K562 (cell line): ENCODE results near the gene TUT1. TPM values are rescaled to one million over a fixed set of nuclear protein-coding genes. Genes with fewer than 3 reads are reported as not detected.

ENCODE experiments used
- ARID4B ChIP-seq: sonication (generic); formaldehyde crosslinking; IDR thresholded peaks from 2 replicates; pipeline ENCODE4 v1.8.0; 2022; ENCODE audit warnings: mild to moderate bottlenecking, missing genetic modification reagents
- C11orf30 ChIP-seq: fragments of 450-650 bp; IDR thresholded peaks from 2 replicates; pipeline ENCODE4 v1.6.1; 2016; ENCODE audit warnings: low read depth, mild to moderate bottlenecking
- EHMT2 ChIP-seq: fragments of 450-650 bp; IDR thresholded peaks from 2 replicates; pipeline ENCODE4 v1.6.1; 2018; ENCODE audit warnings: antibody characterized with exemption
- ETV5 ChIP-seq: sonication (generic); formaldehyde crosslinking; IDR thresholded peaks from 2 replicates; pipeline ENCODE4 v1.4.0; 2020; ENCODE audit warnings: low read depth, mild to moderate bottlenecking, missing genetic modification reagents
- HLTF ChIP-seq: fragments of 450-650 bp; IDR thresholded peaks from 2 replicates; pipeline ENCODE4 v1.6.1; 2016
- NFATC3 ChIP-seq: fragments of 450-650 bp; IDR thresholded peaks from 2 replicates; pipeline ENCODE4 v1.6.1; 2017; ENCODE audit warnings: mild to moderate bottlenecking
- POLR2H ChIP-seq: IDR thresholded peaks from 2 replicates; pipeline ENCODE4 v1.6.1; 2016; ENCODE audit warnings: missing genetic modification characterization, low read depth, mild to moderate bottlenecking, control low read depth, missing compliant biosample characterization, moderate library complexity
- RBFOX2 ChIP-seq: fragments of 200-400 bp; formaldehyde crosslinking; IDR thresholded peaks from 2 replicates; pipeline ENCODE4 v1.6.1; 2017; ENCODE audit warnings: low read depth, mild to moderate bottlenecking, low read length, moderate library complexity
- THRA ChIP-seq: fragments of 450-650 bp; IDR thresholded peaks from 2 replicates; pipeline ENCODE4 v1.6.1; 2017; ENCODE audit warnings: mild to moderate bottlenecking, moderate library complexity
- WHSC1 ChIP-seq: IDR thresholded peaks from one replicate; pipeline ENCODE4 v1.6.1; 2012; ENCODE audit warnings: low read length, control low read depth, inconsistent platforms
- ZC3H11A ChIP-seq: IDR thresholded peaks from 2 replicates; pipeline ENCODE4 v1.6.1; 2012; ENCODE audit warnings: low read depth, low read length, improper control_type of control experiment
- ZC3H8 ChIP-seq: fragments of 450-650 bp; IDR thresholded peaks from 2 replicates; pipeline ENCODE4 v1.6.1; 2017
- ZNF146 ChIP-seq: IDR thresholded peaks from one replicate; pipeline ENCODE4 v1.6.1; 2018; ENCODE audit warnings: missing compliant biosample characterization; ENCODE audit not compliant: unreplicated experiment
- ZNF239 ChIP-seq: fragments of 250-450 bp; sonication (Bioruptor Pico); IDR thresholded peaks from 2 replicates; pipeline ENCODE4 v1.4.0; 2020; ENCODE audit warnings: mild to moderate bottlenecking
- ZNF253 ChIP-seq: fragments of 250-450 bp; sonication (Bioruptor Pico); conservative IDR thresholded peaks from 2 replicates; pipeline ENCODE4 v1.6.1; 2021; ENCODE audit warnings: mild to moderate bottlenecking
- ZNF431 ChIP-seq: sonication (generic); formaldehyde crosslinking; IDR thresholded peaks from 2 replicates; pipeline ENCODE4 v1.8.0; 2022; ENCODE audit warnings: mild to moderate bottlenecking, missing genetic modification reagents
- polyA plus RNA-seq, 8 experiments: library from polyadenylated mRNA; depleted of rRNA in 4 of 8; stranded (reverse) in 5 of 8; unstranded in 3 of 8; fragments of >200 nt; fragmentation: Nextera tagmentation in 2 of 8; fragmentation: Illumina TruSeq in 1 of 8; extraction: Ambion mirVana in 2 of 8; extraction: Trizol in 1 of 8; gene quantifications; 2 replicates each; pipeline versions ENCODE4 v1.2.1 to v1.2.3, GENCODE V29; 2011 to 2014; ENCODE audit warnings: inconsistent platforms in 1 of 8, missing spikeins in 1 of 8
- total RNA-seq, 7 experiments: library from RNA; depleted of rRNA in 6 of 7; stranded (reverse); fragments of >200 nt in 6 of 7; fragmentation: Illumina TruSeq in 2 of 7; extraction: Trizol in 2 of 7; gene quantifications; 2 replicates each; pipeline versions ENCODE4 v1.2.1 to v1.2.3, GENCODE V29; 2011 to 2021; ENCODE audit warnings: low replicate concordance in 1 of 7
- TF ChIP-seq, protein P1 (sequence below): fragments of 250-450 bp; sonication (Bioruptor Pico); IDR thresholded peaks from 2 replicates; pipeline ENCODE4 v1.4.0; 2020; ENCODE audit warnings: mild to moderate bottlenecking, moderate library complexity, borderline replicate concordance
- TF ChIP-seq, protein P2 (sequence below), 2 experiments: fragments of 450-650 bp in 1 of 2; sonication (generic) in 1 of 2; formaldehyde crosslinking in 1 of 2; IDR thresholded peaks in 1 of 2; conservative IDR thresholded peaks in 1 of 2; 2 replicates each; pipeline versions ENCODE4 v1.6.1 to v1.8.1; 2016 to 2023; ENCODE audit warnings: mild to moderate bottlenecking in 2 of 2, moderate library complexity in 2 of 2, inconsistent platforms in 1 of 2, missing genetic modification reagents in 1 of 2
- TF ChIP-seq, protein P3 (sequence below): sonication (generic); formaldehyde crosslinking; IDR thresholded peaks from 2 replicates; pipeline ENCODE4 v1.8.0; 2022; ENCODE audit warnings: mild to moderate bottlenecking, missing genetic modification reagents

TUT1 gene
- total and polyA plus RNA-seq, 9 of the 15 experiments (the other 6 are each of a cell fraction or from before 2014, with no cell fraction given), result 0.66 to 44.3 (median 15.7) TPM

GRCh38 chr11:62611705-62612365, 20.5 kb upstream of the TUT1 start (continued):
- TF ChIP-seq, protein P1, sequence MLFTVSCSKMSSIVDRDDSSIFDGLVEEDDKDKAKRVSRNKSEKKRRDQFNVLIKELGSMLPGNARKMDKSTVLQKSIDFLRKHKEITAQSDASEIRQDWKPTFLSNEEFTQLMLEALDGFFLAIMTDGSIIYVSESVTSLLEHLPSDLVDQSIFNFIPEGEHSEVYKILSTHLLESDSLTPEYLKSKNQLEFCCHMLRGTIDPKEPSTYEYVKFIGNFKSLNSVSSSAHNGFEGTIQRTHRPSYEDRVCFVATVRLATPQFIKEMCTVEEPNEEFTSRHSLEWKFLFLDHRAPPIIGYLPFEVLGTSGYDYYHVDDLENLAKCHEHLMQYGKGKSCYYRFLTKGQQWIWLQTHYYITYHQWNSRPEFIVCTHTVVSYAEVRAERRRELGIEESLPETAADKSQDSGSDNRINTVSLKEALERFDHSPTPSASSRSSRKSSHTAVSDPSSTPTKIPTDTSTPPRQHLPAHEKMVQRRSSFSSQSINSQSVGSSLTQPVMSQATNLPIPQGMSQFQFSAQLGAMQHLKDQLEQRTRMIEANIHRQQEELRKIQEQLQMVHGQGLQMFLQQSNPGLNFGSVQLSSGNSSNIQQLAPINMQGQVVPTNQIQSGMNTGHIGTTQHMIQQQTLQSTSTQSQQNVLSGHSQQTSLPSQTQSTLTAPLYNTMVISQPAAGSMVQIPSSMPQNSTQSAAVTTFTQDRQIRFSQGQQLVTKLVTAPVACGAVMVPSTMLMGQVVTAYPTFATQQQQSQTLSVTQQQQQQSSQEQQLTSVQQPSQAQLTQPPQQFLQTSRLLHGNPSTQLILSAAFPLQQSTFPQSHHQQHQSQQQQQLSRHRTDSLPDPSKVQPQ (CRISPR knock-in tag), result no peak
- TF ChIP-seq ETV5 (no peak), ZC3H11A (no peak), C11orf30 (no peak), ZNF253 (CRISPR knock-in tag) (no peak), RBFOX2 (no peak; the same call in 1 of the 2 replicates), NFATC3 (no peak), ARID4B (peak; percentile 57), EHMT2 (no peak), THRA (no peak), WHSC1 (no peak), POLR2H (tag) (no peak), ZC3H8 (no peak), HLTF (no peak), ZNF146 (no peak), ZNF431 (CRISPR knock-in tag) (no peak), ZNF239 (no peak)
- TF ChIP-seq, protein P2, sequence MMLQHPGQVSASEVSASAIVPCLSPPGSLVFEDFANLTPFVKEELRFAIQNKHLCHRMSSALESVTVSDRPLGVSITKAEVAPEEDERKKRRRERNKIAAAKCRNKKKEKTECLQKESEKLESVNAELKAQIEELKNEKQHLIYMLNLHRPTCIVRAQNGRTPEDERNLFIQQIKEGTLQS (IDR thresholded peaks at IDR 0.05), result no peak
- TF ChIP-seq, protein P2 (CRISPR knock-in tag; conservative IDR thresholded peaks at IDR 0.05), result no peak; the same call in 1 of the 2 replicates
- TF ChIP-seq, protein P3, sequence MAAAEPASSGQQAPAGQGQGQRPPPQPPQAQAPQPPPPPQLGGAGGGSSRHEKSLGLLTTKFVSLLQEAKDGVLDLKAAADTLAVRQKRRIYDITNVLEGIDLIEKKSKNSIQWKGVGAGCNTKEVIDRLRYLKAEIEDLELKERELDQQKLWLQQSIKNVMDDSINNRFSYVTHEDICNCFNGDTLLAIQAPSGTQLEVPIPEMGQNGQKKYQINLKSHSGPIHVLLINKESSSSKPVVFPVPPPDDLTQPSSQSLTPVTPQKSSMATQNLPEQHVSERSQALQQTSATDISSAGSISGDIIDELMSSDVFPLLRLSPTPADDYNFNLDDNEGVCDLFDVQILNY (CRISPR knock-in tag), result no peak
